Ishikawa (cell line): ENCODE data around the gene ABHD18.

Source experiments
- CEBPB ChIP-seq: IDR thresholded peaks from 2 replicates; pipeline ENCODE4 v1.6.1; 2012
- MAX ChIP-seq: IDR thresholded peaks from 2 replicates; pipeline ENCODE4 v1.6.1; 2012
- REST ChIP-seq: IDR thresholded peaks from 2 replicates; pipeline ENCODE4 v1.6.1; 2012; ENCODE audit warnings: low read depth, mild to moderate bottlenecking
- YY1 ChIP-seq: IDR thresholded peaks from 2 replicates; pipeline ENCODE4 v1.6.1; 2012; ENCODE audit warnings: low read depth

GRCh38 chr4:128025319-128025718 is 60.1 kb downstream of the ABHD18 start:
- TF ChIP-seq CEBPB, result no peak
- TF ChIP-seq REST, result no peak
- no peak for TF ChIP-seq YY1
- no peak for TF ChIP-seq MAX
